Vagina (tissue), 2 donors: ENCODE results near the gene FAR2.

Experiments used
- POLR2AphosphoS5 ChIP-seq, 2 donors: sonication (generic); formaldehyde crosslinking; IDR thresholded peaks; one replicate each; pipeline ENCODE4 v1.9.0; 2017; ENCODE audit warnings: antibody characterized with exemption in 2 of 2, mild to moderate bottlenecking in 2 of 2, low read depth in 1 of 2; ENCODE audit not compliant: insufficient read depth in 1 of 2
- TF ChIP-seq, protein P1 (sequence below), 3 experiments: fragments of 450-650 bp in 2 of 3; fragments of 200-600 bp in 1 of 3; sonication (generic) in 1 of 3; IDR thresholded peaks; one replicate each; pipeline ENCODE4 v1.5.1; 2017 to 2019; ENCODE audit warnings: antibody characterized with exemption in 3 of 3, mild to moderate bottlenecking in 2 of 3, moderate library complexity in 2 of 3

DNA sequence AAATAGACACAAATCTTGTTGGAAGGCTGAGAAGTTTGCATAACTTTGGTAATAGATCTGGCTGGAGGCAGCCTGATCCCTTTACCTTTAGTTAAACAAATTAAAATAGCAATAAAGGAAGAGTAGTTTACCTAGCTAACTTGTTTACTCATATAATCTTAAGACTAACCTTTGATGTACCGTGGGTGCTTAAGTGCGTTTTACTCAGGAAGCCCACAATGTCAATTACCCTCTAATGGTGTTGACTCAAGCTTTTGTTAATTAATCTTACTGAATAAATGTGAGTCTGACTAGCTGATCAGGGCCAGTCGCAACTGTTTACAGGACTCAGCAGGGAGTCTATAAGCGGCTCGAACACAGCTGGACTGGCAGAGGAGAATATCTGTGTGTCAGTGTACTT is 51.5 kb downstream of the FAR2 start:
- no peak for TF ChIP-seq POLR2AphosphoS5 (IDR thresholded peaks at IDR 0.05; ENCODE audit: insufficient read depth in 1 of 2, low read depth in 1 of 2)
- TF ChIP-seq, protein P1, sequence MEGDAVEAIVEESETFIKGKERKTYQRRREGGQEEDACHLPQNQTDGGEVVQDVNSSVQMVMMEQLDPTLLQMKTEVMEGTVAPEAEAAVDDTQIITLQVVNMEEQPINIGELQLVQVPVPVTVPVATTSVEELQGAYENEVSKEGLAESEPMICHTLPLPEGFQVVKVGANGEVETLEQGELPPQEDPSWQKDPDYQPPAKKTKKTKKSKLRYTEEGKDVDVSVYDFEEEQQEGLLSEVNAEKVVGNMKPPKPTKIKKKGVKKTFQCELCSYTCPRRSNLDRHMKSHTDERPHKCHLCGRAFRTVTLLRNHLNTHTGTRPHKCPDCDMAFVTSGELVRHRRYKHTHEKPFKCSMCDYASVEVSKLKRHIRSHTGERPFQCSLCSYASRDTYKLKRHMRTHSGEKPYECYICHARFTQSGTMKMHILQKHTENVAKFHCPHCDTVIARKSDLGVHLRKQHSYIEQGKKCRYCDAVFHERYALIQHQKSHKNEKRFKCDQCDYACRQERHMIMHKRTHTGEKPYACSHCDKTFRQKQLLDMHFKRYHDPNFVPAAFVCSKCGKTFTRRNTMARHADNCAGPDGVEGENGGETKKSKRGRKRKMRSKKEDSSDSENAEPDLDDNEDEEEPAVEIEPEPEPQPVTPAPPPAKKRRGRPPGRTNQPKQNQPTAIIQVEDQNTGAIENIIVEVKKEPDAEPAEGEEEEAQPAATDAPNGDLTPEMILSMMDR (IDR thresholded peaks at IDR 0.05): no peak
